B cell (primary cell): ENCODE measurements around the gene TOP2A.

Experiments
- CTCF ChIP-seq: fragments of 200-600 bp; IDR thresholded peaks from one replicate; pipeline ENCODE4 v1.8.0; 2022; ENCODE audit warnings: antibody characterized with exemption, mild to moderate bottlenecking
- EZH2 ChIP-seq: IDR thresholded peaks from 2 replicates; pipeline ENCODE4 v1.6.1; 2012; ENCODE audit warnings: borderline replicate concordance, low read depth, mild to moderate bottlenecking, moderate library complexity, low read length; ENCODE audit not compliant: insufficient read depth, poor library complexity, severe bottlenecking

- no peak for TF ChIP-seq CTCF
- no peak for TF ChIP-seq EZH2
These were observed 5.9 kb downstream of the TOP2A start for GRCh38 chr17:40411821-40412220.
